ENCODE data around the gene SMAD5. TPM values are rescaled to one million over a fixed set of nuclear protein-coding genes. Genes with fewer than 3 reads are reported as not detected.

Gene SMAD5
- total RNA-seq, 2 donors from 2014 or later = 97.8 to 105 TPM

DNA sequence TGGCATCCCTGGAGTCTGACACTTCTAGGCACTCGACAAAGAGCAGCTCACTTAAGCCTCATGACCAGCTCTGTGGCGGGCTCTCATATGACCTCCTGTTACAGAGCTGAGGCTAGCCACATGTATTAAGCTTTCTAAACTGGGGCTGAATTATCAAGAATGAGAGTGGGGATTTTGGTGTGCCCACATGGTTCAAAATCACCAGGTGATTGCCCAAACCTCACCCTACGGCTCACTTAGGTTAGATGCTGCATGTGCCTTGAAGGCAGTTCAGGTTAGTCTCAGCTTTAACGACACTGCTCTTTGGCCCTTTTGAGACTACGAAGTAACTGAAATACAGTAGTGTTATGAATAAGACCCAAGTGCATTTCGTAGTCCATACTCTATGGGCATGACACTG is 99.7 kb downstream of the SMAD5 start:
- TF ChIP-seq, protein P1, sequence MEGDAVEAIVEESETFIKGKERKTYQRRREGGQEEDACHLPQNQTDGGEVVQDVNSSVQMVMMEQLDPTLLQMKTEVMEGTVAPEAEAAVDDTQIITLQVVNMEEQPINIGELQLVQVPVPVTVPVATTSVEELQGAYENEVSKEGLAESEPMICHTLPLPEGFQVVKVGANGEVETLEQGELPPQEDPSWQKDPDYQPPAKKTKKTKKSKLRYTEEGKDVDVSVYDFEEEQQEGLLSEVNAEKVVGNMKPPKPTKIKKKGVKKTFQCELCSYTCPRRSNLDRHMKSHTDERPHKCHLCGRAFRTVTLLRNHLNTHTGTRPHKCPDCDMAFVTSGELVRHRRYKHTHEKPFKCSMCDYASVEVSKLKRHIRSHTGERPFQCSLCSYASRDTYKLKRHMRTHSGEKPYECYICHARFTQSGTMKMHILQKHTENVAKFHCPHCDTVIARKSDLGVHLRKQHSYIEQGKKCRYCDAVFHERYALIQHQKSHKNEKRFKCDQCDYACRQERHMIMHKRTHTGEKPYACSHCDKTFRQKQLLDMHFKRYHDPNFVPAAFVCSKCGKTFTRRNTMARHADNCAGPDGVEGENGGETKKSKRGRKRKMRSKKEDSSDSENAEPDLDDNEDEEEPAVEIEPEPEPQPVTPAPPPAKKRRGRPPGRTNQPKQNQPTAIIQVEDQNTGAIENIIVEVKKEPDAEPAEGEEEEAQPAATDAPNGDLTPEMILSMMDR (conservative IDR thresholded peaks at IDR 0.05) = no peak

More for the DNA sequence above, 99.7 kb downstream of the SMAD5 start:
- Histone ChIP-seq H3K27ac (ENCODE audit: low read depth, low read length) (no peak overlapping the region), H3K9me3 (ENCODE audit: control insufficient read depth, low read length) (no peaks in the 10 kb centered on the region), H3K4me3 (ENCODE audit: low read length) (no peak overlapping the region), H3K27me3 (ENCODE audit: control insufficient read depth, insufficient read depth, low read length, poor library complexity, severe bottlenecking) (peaks cover 12% of the 10 kb centered on the region), H3K9ac (ENCODE audit: extremely low read depth, low read length, poor library complexity, severe bottlenecking) (no peak overlapping the region), H3K36me3 (ENCODE audit: control insufficient read depth, insufficient read depth, low read length) (no peaks in the 10 kb centered on the region), H3K4me1 (ENCODE audit: control insufficient read depth, insufficient read depth, low read length) (no peaks in the 10 kb centered on the region)
- no peak for DNase-seq
- H3K4me1 Mint-ChIP-seq = peaks cover 8% of the 10 kb centered on the region
- no peak overlapping the region for H3K27ac Mint-ChIP-seq
- H3K27me3 Mint-ChIP-seq (ENCODE audit: insufficient read depth) = no peaks in the 10 kb centered on the region
- no peak overlapping the region for H3K4me3 Mint-ChIP-seq
- no peaks in the 10 kb centered on the region for H3K36me3 Mint-ChIP-seq (ENCODE audit: low read depth)
- no peaks in the 10 kb centered on the region for H3K9me3 Mint-ChIP-seq
- 91 to 100% methylated on average over 6 of the region's 6 CpGs for WGBS, 2 experiments (ENCODE audit: insufficient coverage in 1 of 2, insufficient read length in 1 of 2)

Other genes with a start within 250 kb of the SMAD5 start
- gene IL9, start 237.0 kb upstream of the SMAD5 start, total RNA-seq = not detected
- gene LECT2, start 177.9 kb upstream of the SMAD5 start, total RNA-seq = not detected
- 1 to 10 TPM; 2.8 to 4.9 TPM for gene TGFBI, start 103.9 kb upstream of the SMAD5 start, total RNA-seq
- gene SMIM32, start 60.3 kb downstream of the SMAD5 start, total RNA-seq = under 1 TPM; 0.15 to 0.20 TPM
- gene TRPC7, start 232.7 kb downstream of the SMAD5 start, total RNA-seq = under 1 TPM in 1 of 2 donors, not detected in 1; 0.22 TPM

All from endodermal cell (in vitro differentiated cells).